ENCODE data around the gene C2orf92.

DNA sequence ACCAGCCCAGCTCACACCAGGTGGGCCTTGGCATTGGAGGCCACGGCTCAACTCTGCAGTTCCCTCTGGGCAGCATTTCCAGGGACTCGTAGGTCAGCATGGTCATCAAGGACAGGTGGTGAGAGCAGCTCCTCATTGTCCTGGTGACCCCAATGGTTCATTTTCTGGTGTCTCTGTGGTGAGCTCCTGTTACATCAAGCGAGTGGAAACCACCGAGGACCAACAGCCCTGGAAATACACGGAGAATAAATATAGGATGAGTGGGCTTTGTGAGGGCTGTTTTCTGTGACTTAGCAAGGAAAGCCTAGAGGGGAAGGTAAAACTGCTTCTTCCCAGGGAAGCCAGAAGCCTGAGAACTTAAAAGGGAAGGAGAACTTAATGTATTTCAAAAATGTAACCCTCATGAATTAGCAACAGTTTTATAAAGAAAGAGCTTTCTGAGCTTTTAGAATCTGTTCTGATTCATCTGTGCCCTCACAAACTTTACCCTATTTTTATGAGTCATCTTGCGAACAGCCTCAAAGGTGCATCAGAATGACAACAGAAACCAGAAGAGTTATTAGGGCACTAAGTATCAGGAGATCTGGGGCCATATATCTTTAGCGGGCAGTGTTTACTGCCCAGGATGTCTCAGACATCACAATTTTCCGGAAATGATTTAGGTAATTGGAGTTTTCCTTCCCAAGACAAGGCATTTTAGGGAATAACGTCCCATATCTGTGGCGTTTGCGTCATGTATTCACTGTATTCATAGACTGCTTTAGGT is 18.7 kb downstream of the C2orf92 start:
- no peak for TF ChIP-seq EZH2 (optimal IDR thresholded peaks at IDR 0.05; ENCODE audit: low read depth, low read length)
- TF ChIP-seq, protein P1, sequence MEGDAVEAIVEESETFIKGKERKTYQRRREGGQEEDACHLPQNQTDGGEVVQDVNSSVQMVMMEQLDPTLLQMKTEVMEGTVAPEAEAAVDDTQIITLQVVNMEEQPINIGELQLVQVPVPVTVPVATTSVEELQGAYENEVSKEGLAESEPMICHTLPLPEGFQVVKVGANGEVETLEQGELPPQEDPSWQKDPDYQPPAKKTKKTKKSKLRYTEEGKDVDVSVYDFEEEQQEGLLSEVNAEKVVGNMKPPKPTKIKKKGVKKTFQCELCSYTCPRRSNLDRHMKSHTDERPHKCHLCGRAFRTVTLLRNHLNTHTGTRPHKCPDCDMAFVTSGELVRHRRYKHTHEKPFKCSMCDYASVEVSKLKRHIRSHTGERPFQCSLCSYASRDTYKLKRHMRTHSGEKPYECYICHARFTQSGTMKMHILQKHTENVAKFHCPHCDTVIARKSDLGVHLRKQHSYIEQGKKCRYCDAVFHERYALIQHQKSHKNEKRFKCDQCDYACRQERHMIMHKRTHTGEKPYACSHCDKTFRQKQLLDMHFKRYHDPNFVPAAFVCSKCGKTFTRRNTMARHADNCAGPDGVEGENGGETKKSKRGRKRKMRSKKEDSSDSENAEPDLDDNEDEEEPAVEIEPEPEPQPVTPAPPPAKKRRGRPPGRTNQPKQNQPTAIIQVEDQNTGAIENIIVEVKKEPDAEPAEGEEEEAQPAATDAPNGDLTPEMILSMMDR (IDR thresholded peaks at IDR 0.05; ENCODE audit: low read length): no peak
